Calu3 (cell line): Measurements from ENCODE around the gene BEND5. TPM values are rescaled to one million over a fixed set of nuclear protein-coding genes. Genes with fewer than 3 reads are reported as not detected.

Experiments used
- BruUV-seq: library from RNA; stranded (reverse); fragments of 400-500 nt; replicated peaks from 2 replicates; lab custom pipeline; 2021; lab: Mats Ljungman, UMichigan
- CTCF ChIA-PET: fragments of 300-600 bp; sonication (Branson Sonifier 250); formaldehyde crosslinking; loops from one replicate; lab custom pipeline; 2022; ENCODE audit warnings: antibody characterized with exemption; lab: Charles Lee
- DNase-seq: peaks from one replicate; pipeline ENCODE4 v3.0.0; 2022
- H3K27ac Mint-ChIP-seq: one replicate; pipeline ENCODE4 v1.8.0; 2022; ENCODE audit warnings: mixed read lengths; ENCODE audit not compliant: unreplicated experiment
- H3K27me3 Mint-ChIP-seq: one replicate; pipeline ENCODE4 v1.8.0; 2022; ENCODE audit warnings: mixed read lengths; ENCODE audit not compliant: unreplicated experiment
- H3K36me3 Mint-ChIP-seq: one replicate; pipeline ENCODE4 v1.8.0; 2022; ENCODE audit warnings: mild to moderate bottlenecking, moderate library complexity, mixed read lengths; ENCODE audit not compliant: insufficient read depth, unreplicated experiment
- H3K4me1 Mint-ChIP-seq: one replicate; pipeline ENCODE4 v1.8.0; 2022; ENCODE audit warnings: mild to moderate bottlenecking, low read depth, mixed read lengths; ENCODE audit not compliant: unreplicated experiment
- H3K4me3 Mint-ChIP-seq: one replicate; pipeline ENCODE4 v1.8.0; 2022; ENCODE audit warnings: mild to moderate bottlenecking, low read depth, moderate library complexity, mixed read lengths; ENCODE audit not compliant: unreplicated experiment
- H3K9me3 Mint-ChIP-seq: one replicate; pipeline ENCODE4 v1.8.0; 2022; ENCODE audit warnings: low read depth, mixed read lengths; ENCODE audit not compliant: unreplicated experiment
- CTCF ChIP-seq: fragments of 200-600 bp; IDR thresholded peaks from one replicate; pipeline ENCODE4 v1.8.0; 2022; ENCODE audit warnings: antibody characterized with exemption; ENCODE audit not compliant: unreplicated experiment
- intact Hi-C: fragments of 100-400 bp; cut with micrococcal nuclease; formaldehyde crosslinking; loops from one replicate; pipeline ENCODE4 v1.10.0; 2022; ENCODE audit not compliant: unreplicated experiment
- total RNA-seq: library from RNA; stranded (reverse); gene quantifications from 2 replicates; pipeline ENCODE4 v1.2.3, GENCODE V29; 2022

Gene BEND5
- total RNA-seq, 1 experiment from 2014 or later = 0.87 TPM

GRCh38 chr1:48789903-48790302 is 13.2 kb upstream of the BEND5 start:
- intact Hi-C loops = no loop called here
- Mint-ChIP-seq H3K27ac (no peak overlapping the region), H3K36me3 (no peaks in the 10 kb centered on the region), H3K9me3 (no peaks in the 10 kb centered on the region), H3K4me3 (no peak overlapping the region), H3K27me3 (peaks cover 37% of the 10 kb centered on the region), H3K4me1 (no peaks in the 10 kb centered on the region)
- CTCF ChIA-PET = no interaction called here
- DNase-seq = no peak
- no peak for TF ChIP-seq CTCF
- BruUV-seq = no TSS peak

- intact Hi-C loops = no loop called here
- H3K9me3 Mint-ChIP-seq = no peaks in the 10 kb centered on the region
- CTCF ChIA-PET = no interaction called here
These were observed 9.2 kb upstream of the BEND5 start for GRCh38 chr1:48785869-48786268.

GRCh38 chr1:48784301-48784700 is 7.6 kb upstream of the BEND5 start:
- CTCF ChIA-PET = no interaction called here
- Mint-ChIP-seq H3K27ac (no peak overlapping the region), H3K27me3 (peaks cover 9% of the 10 kb centered on the region), H3K4me3 (no peak overlapping the region), H3K4me1 (no peaks in the 10 kb centered on the region), H3K9me3 (no peaks in the 10 kb centered on the region), H3K36me3 (no peaks in the 10 kb centered on the region)
- intact Hi-C loops = no loop called here
- no peak for TF ChIP-seq CTCF
- DNase-seq = no peak
- BruUV-seq = no TSS peak

More at GRCh38 chr1:48785869-48786268, 9.2 kb upstream of the BEND5 start:
- Mint-ChIP-seq H3K27me3 (peaks cover 20% of the 10 kb centered on the region), H3K27ac (no peak overlapping the region), H3K4me1 (no peaks in the 10 kb centered on the region), H3K36me3 (no peaks in the 10 kb centered on the region), H3K4me3 (no peak overlapping the region)
- TF ChIP-seq CTCF = no peak
- no TSS peak for BruUV-seq
- DNase-seq = no peak

- no peak for TF ChIP-seq CTCF
- Mint-ChIP-seq H3K4me1 (peaks cover 9% of the 10 kb centered on the region), H3K4me3 (peak overlapping the region; percentile 68), H3K36me3 (peaks cover 12% of the 10 kb centered on the region), H3K27ac (no peak overlapping the region), H3K9me3 (no peaks in the 10 kb centered on the region), H3K27me3 (peaks cover 45% of the 10 kb centered on the region)
- BruUV-seq = no TSS peak
- peak; percentile 27 for DNase-seq
- intact Hi-C loops = no loop called here
- CTCF ChIA-PET = interaction anchor here (0.7 kb wide), 3 partner anchors 105 to 873 kb away, joined by 5 to 6 read pairs (median 5); no protein-coding TSS in a partner anchor
These were observed 666 bp upstream of the BEND5 start for GRCh38 chr1:48777219-48777895.
